ENCODE results near the gene HOMER1. TPM values are rescaled to one million over a fixed set of nuclear protein-coding genes. Genes with fewer than 3 reads are reported as not detected.

Gene HOMER1
- total RNA-seq, 1 experiment from 2014 or later, result 12.5 TPM

GRCh38 chr5:79420248-79420647 lies 93.7 kb downstream of the HOMER1 start:
- Histone ChIP-seq H3K4me2 (no peak overlapping the region), H3K27ac (no peak overlapping the region), H3K9me3 (ENCODE audit: insufficient read depth, low read depth) (no peaks in the 10 kb centered on the region), H3K27me3 (ENCODE audit: insufficient read depth, low read depth) (no peaks in the 10 kb centered on the region), H3K4me1 (replicated peaks; ENCODE audit: insufficient read depth) (no peaks in the 10 kb centered on the region), H3K36me3 (ENCODE audit: low read depth) (0 out of 2 replicates have a peak, but pooled peaks cover 6% of the 10 kb centered on the region), H4K20me1 (ENCODE audit: insufficient read depth) (no peaks in the 10 kb centered on the region), H3K4me3 (no peak overlapping the region), H3K9me2 (ENCODE audit: insufficient read depth) (no peaks in the 10 kb centered on the region), H3F3A (ENCODE audit: insufficient read depth, low read depth) (no peaks in the 10 kb centered on the region), H2AFZ (no peak overlapping the region), H3K79me2 (ENCODE audit: low read depth) (no peaks in the 10 kb centered on the region)
- intact Hi-C loops (cut with micrococcal nuclease; ENCODE audit: unreplicated experiment), result no loop called here
- DNase-seq, result no peak
- TF ChIP-seq EZH2 (IDR thresholded peaks at IDR 0.05; ENCODE audit: low read depth), result no peak
- no peak for TF ChIP-seq CTCF (conservative IDR thresholded peaks at IDR 0.05)
- POLR2A ChIA-PET (ENCODE audit: unreplicated experiment), result no interaction called here
- CTCF ChIA-PET, result interaction anchor here (0.6 kb wide), 1 partner anchor 286 kb away, joined by 3 read pairs; no protein-coding TSS in a partner anchor
- no TSS peak for BruUV-seq (replicated peaks)

GRCh38 chr5:79418276-79418675 lies 95.7 kb downstream of the HOMER1 start:
- no peaks in the 10 kb centered on the region for H3F3A ChIP-seq (ENCODE audit: insufficient read depth, low read depth)
- ChIA-PET POLR2A (ENCODE audit: unreplicated experiment) (interaction anchor here (0.6 kb wide), 1 partner anchor 51 kb away, joined by 6 read pairs; no protein-coding TSS in a partner anchor), CTCF (no interaction called here)
- TF ChIP-seq EZH2 (IDR thresholded peaks at IDR 0.05; ENCODE audit: low read depth), result no peak
- no peaks in the 10 kb centered on the region for H3K9me3 ChIP-seq (ENCODE audit: insufficient read depth, low read depth)
- H3K27ac ChIP-seq, result no peak overlapping the region
- H3K9me2 ChIP-seq (ENCODE audit: insufficient read depth), result no peaks in the 10 kb centered on the region
- no TSS peak for BruUV-seq (replicated peaks)
- H3K27me3 ChIP-seq (ENCODE audit: insufficient read depth, low read depth), result no peaks in the 10 kb centered on the region
- H3K4me2 ChIP-seq, result no peak overlapping the region
- H3K4me1 ChIP-seq (replicated peaks; ENCODE audit: insufficient read depth), result no peaks in the 10 kb centered on the region
- H2AFZ ChIP-seq, result no peak overlapping the region
- no peaks in the 10 kb centered on the region for H3K79me2 ChIP-seq (ENCODE audit: low read depth)
- no peak for DNase-seq
- 0 out of 2 replicates have a peak, but pooled peaks cover 6% of the 10 kb centered on the region for H3K36me3 ChIP-seq (ENCODE audit: low read depth)
- no peaks in the 10 kb centered on the region for H4K20me1 ChIP-seq (ENCODE audit: insufficient read depth)
- no peak overlapping the region for H3K4me3 ChIP-seq
- intact Hi-C loops (cut with micrococcal nuclease; ENCODE audit: unreplicated experiment), result no loop called here

DNA sequence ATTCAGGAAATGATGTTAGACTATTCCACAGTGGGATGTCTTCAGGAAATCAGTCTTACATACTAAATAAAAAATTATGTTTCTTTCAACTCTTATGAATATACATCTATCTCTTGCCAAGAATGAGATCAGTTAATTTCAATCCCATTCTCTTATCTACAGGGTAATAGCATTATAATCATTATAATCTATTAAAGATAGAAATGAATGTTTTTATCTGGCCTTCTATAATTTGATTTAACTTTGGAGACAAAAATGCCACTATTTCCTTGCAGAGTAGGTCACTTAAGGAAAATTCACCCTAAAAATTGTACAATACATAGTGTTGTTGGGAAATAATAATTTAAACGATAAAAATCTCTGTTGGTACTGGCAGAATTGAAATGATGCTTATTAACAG lies 96.4 kb downstream of the HOMER1 start:
- H3K36me3 ChIP-seq (ENCODE audit: low read depth), result 0 out of 2 replicates have a peak, but pooled peaks cover 6% of the 10 kb centered on the region
- no peaks in the 10 kb centered on the region for H3K9me2 ChIP-seq (ENCODE audit: insufficient read depth)
- no peaks in the 10 kb centered on the region for H3K4me1 ChIP-seq (replicated peaks; ENCODE audit: insufficient read depth)
- H3K4me3 ChIP-seq, result no peak overlapping the region
- no peaks in the 10 kb centered on the region for H4K20me1 ChIP-seq (ENCODE audit: insufficient read depth)
- no peak overlapping the region for H2AFZ ChIP-seq
- no peak for DNase-seq
- intact Hi-C loops (cut with micrococcal nuclease; ENCODE audit: unreplicated experiment), result no loop called here
- CTCF ChIA-PET, result no interaction called here
- no TSS peak for BruUV-seq (replicated peaks)
- H3K4me2 ChIP-seq, result no peak overlapping the region
- POLR2A ChIA-PET (ENCODE audit: unreplicated experiment), result interaction anchor here (0.6 kb wide), 1 partner anchor 52 kb away, joined by 6 read pairs; no protein-coding TSS in a partner anchor
- TF ChIP-seq CTCF (conservative IDR thresholded peaks at IDR 0.05), result no peak
- H3K27me3 ChIP-seq (ENCODE audit: insufficient read depth, low read depth), result no peaks in the 10 kb centered on the region
- H3K27ac ChIP-seq, result no peak overlapping the region
- H3F3A ChIP-seq (ENCODE audit: insufficient read depth, low read depth), result no peaks in the 10 kb centered on the region
- no peaks in the 10 kb centered on the region for H3K9me3 ChIP-seq (ENCODE audit: insufficient read depth, low read depth)
- H3K79me2 ChIP-seq (ENCODE audit: low read depth), result no peaks in the 10 kb centered on the region

- Histone ChIP-seq H3K27ac (no peak overlapping the region), H3F3A (ENCODE audit: insufficient read depth, low read depth) (no peaks in the 10 kb centered on the region), H3K4me2 (no peak overlapping the region), H3K9me3 (ENCODE audit: insufficient read depth, low read depth) (no peaks in the 10 kb centered on the region), H3K4me1 (replicated peaks; ENCODE audit: insufficient read depth) (no peaks in the 10 kb centered on the region), H3K27me3 (ENCODE audit: insufficient read depth, low read depth) (no peaks in the 10 kb centered on the region), H3K9me2 (ENCODE audit: insufficient read depth) (no peaks in the 10 kb centered on the region), H3K79me2 (ENCODE audit: low read depth) (no peaks in the 10 kb centered on the region), H2AFZ (no peak overlapping the region), H4K20me1 (ENCODE audit: insufficient read depth) (no peaks in the 10 kb centered on the region), H3K36me3 (ENCODE audit: low read depth) (0 out of 2 replicates have a peak, but pooled peaks cover 6% of the 10 kb centered on the region), H3K4me3 (no peak overlapping the region)
- TF ChIP-seq CTCF (conservative IDR thresholded peaks at IDR 0.05) (no peak), EZH2 (IDR thresholded peaks at IDR 0.05; ENCODE audit: low read depth) (no peak)
- CTCF ChIA-PET, result interaction anchor here (0.5 kb wide), 1 partner anchor 864 kb away, joined by 5 read pairs; no protein-coding TSS in a partner anchor
- intact Hi-C loops (cut with micrococcal nuclease; ENCODE audit: unreplicated experiment), result no loop called here
- DNase-seq, result no peak
- POLR2A ChIA-PET (ENCODE audit: unreplicated experiment), result no interaction called here
- no TSS peak for BruUV-seq (replicated peaks)
These were observed 97.4 kb downstream of the HOMER1 start for GRCh38 chr5:79416499-79416898.
